ENCODE results near the gene TCEANC2. TPM values are rescaled to one million over a fixed set of nuclear protein-coding genes. Genes with fewer than 3 reads are reported as not detected.
"Not testable (repeated sequence)": the region's sequence is repeated elsewhere in the genome, so short reads cannot be mapped to it uniquely, and the experiment has no call there.

TCEANC2 gene
- total RNA-seq, 4 donors from 2014 or later, result 4.3 to 5.8 (median 4.4) TPM

GRCh38 chr1:54091666-54092065 is 38.3 kb downstream of the TCEANC2 start:
- H3K27ac ChIP-seq, result no peak overlapping the region
- no peaks in the 10 kb centered on the region for H3K9me3 ChIP-seq
- intact Hi-C loops (cut with DNase I), result no loop called here
- H3K27me3 ChIP-seq, result no peaks in the 10 kb centered on the region
- H3K36me3 ChIP-seq, result peaks cover 0 to 5% of the 10 kb centered on the region in 2 donors
- TF ChIP-seq CTCF (IDR thresholded peaks at IDR 0.05) (no peak), POLR2A (IDR thresholded peaks at IDR 0.05) (no peak)
- WGBS, 2 donors, result 93 to 94% methylated on average over 3 of the region's 3 CpGs
- H3K4me1 ChIP-seq, result no peaks in the 10 kb centered on the region
- DNase-seq, result no peak
- H3K4me3 ChIP-seq (replicated peaks in 1 of 3), result no peak overlapping the region

- no peak overlapping the region for H3K4me3 ChIP-seq (replicated peaks in 1 of 3)
- no peaks in the 10 kb centered on the region for H3K9me3 ChIP-seq
- H3K4me1 ChIP-seq, result no peaks in the 10 kb centered on the region
- H3K36me3 ChIP-seq, result peaks cover 0 to 9% of the 10 kb centered on the region in 2 donors
- no peaks in the 10 kb centered on the region for H3K27me3 ChIP-seq
- no peak overlapping the region for H3K27ac ChIP-seq
- TF ChIP-seq POLR2A (IDR thresholded peaks at IDR 0.05) (no peak), CTCF (IDR thresholded peaks at IDR 0.05) (no peak)
- WGBS, 2 donors, result 86 to 87% methylated on average over 4 of the region's 4 CpGs
- intact Hi-C loops (cut with DNase I), result no loop called here
- DNase-seq, result no peak
These were observed 40.8 kb downstream of the TCEANC2 start for GRCh38 chr1:54094001-54094729.

- H3K9me3 ChIP-seq; H3K4me3 ChIP-seq (replicated peaks in 1 of 3); H3K27ac ChIP-seq; H3K27me3 ChIP-seq; intact Hi-C loops (cut with DNase I); DNase-seq; H3K36me3 ChIP-seq; H3K4me1 ChIP-seq: not testable (repeated sequence)
- 43 to 93% methylated on average over 1 of the region's 1 CpG for WGBS, 2 donors
These were observed 41.3 kb downstream of the TCEANC2 start for GRCh38 chr1:54094730-54095105.

GRCh38 chr1:54095546-54096226 is 42.3 kb downstream of the TCEANC2 start:
- no peaks in the 10 kb centered on the region for H3K9me3 ChIP-seq
- no peaks in the 10 kb centered on the region for H3K4me1 ChIP-seq
- no peaks in the 10 kb centered on the region for H3K27me3 ChIP-seq
- WGBS, 2 donors, result 71 to 77% methylated on average over 8 of the region's 8 CpGs
- H3K27ac ChIP-seq, result no peak overlapping the region
- TF ChIP-seq CTCF (IDR thresholded peaks at IDR 0.05) (no peak), POLR2A (IDR thresholded peaks at IDR 0.05) (no peak)
- H3K36me3 ChIP-seq, result peaks cover 0 to 9% of the 10 kb centered on the region in 2 donors
- no peak overlapping the region for H3K4me3 ChIP-seq (replicated peaks in 1 of 3)
- DNase-seq, result no peak
- intact Hi-C loops (cut with DNase I), result no loop called here

- Histone ChIP-seq H3K9me3 (no peaks in the 10 kb centered on the region), H3K4me3 (replicated peaks in 1 of 3) (no peak overlapping the region), H3K4me1 (no peaks in the 10 kb centered on the region), H3K27ac (no peak overlapping the region), H3K36me3 (peaks cover 0 to 9% of the 10 kb centered on the region in 2 donors), H3K27me3 (no peaks in the 10 kb centered on the region)
- intact Hi-C loops (cut with DNase I), result no loop called here
- WGBS, 2 donors, result 89 to 90% methylated on average over 25 of the region's 25 CpGs
- no peak for DNase-seq
- TF ChIP-seq CTCF (IDR thresholded peaks at IDR 0.05), result no peak
- no peak for TF ChIP-seq POLR2A (IDR thresholded peaks at IDR 0.05)
These were observed 42.9 kb downstream of the TCEANC2 start for GRCh38 chr1:54096227-54096876.

Data from thyroid gland (tissue), 4 donors.